NCI-H2107 (cell line): ENCODE results near the gene TLCD1.
A peak's percentile ranks its signal among the peaks of the same experiment; 100 is the strongest.
"Not testable (repeated sequence)": the region's sequence is repeated elsewhere in the genome, so short reads cannot be mapped to it uniquely, and the experiment has no call there.

Experiments used
- DNase-seq: peaks from one replicate; lab custom pipeline; 2025; lab: John Stamatoyannopoulos, UW

TLCD1 gene

GRCh38 chr17:28728364-28729200 lies 2.5 kb upstream of the TLCD1 start, which contains the start of gene NEK8:
TSS of gene NEK8 (plus strand) at chr17:28728788. CDS start at chr17:28728814, 26 bp downstream.
- DNase-seq = peak; percentile 77

- peak; percentile 87 for DNase-seq
These were observed 826 bp upstream of the TLCD1 start for GRCh38 chr17:28726627-28727491.

- DNase-seq = peak; percentile 71
These were observed 290 bp downstream of the TLCD1 start for GRCh38 chr17:28725660-28726225.

GRCh38 chr17:28725166-28725659 lies 820 bp downstream of the TLCD1 start:
- DNase-seq = no peak

GRCh38 chr17:28724500-28725165 lies 1.4 kb downstream of the TLCD1 start:
- no peak for DNase-seq

GRCh38 chr17:28723836-28724499 lies 2.1 kb downstream of the TLCD1 start:
- not testable (repeated sequence) for DNase-seq

- no peak for DNase-seq
These were observed 2.7 kb downstream of the TLCD1 start for GRCh38 chr17:28723159-28723835.

- no peak for DNase-seq
These were observed 3.4 kb downstream of the TLCD1 start for GRCh38 chr17:28722417-28723158.

- DNase-seq = not testable (repeated sequence)
These were observed 5.1 kb downstream of the TLCD1 start for GRCh38 chr17:28720997-28721329.

- no peak for DNase-seq
These were observed 5.6 kb downstream of the TLCD1 start for GRCh38 chr17:28720247-28720996.

GRCh38 chr17:28719021-28719433 lies 7.0 kb downstream of the TLCD1 start:
- DNase-seq = no peak

- DNase-seq = no peak
These were observed 7.6 kb downstream of the TLCD1 start for GRCh38 chr17:28718333-28719020.

- DNase-seq = no peak
These were observed 8.3 kb downstream of the TLCD1 start, which contains the start of gene RAB34 for GRCh38 chr17:28717578-28718332. TSS of gene RAB34 (minus strand) at chr17:28717868. CDS start at chr17:28717266, 602 bp downstream.

GRCh38 chr17:28716740-28717577 lies 9.1 kb downstream of the TLCD1 start:
- no peak for DNase-seq

- no peak for DNase-seq
These were observed 10.8 kb downstream of the TLCD1 start for GRCh38 chr17:28715217-28715616.

- DNase-seq = no peak
These were observed 11.8 kb downstream of the TLCD1 start for GRCh38 chr17:28714281-28714680.
